K562 (cell line): ENCODE measurements around the gene MGAT5. TPM values are rescaled to one million over a fixed set of nuclear protein-coding genes. Genes with fewer than 3 reads are reported as not detected.
A peak's percentile ranks its signal among the peaks of the same experiment; 100 is the strongest.

Experiments
- ATAC-seq: fragments of 200-7000 bp; cut with Tn5 transposase; 3 replicates; pipeline ENCODE4 v1.9.1; 2020; ENCODE audit warnings: moderate library complexity
- BruUV-seq: library from RNA; stranded (reverse); fragments of 400-500 nt; replicated peaks from 2 replicates; lab custom pipeline; 2021; lab: Mats Ljungman, UMichigan
- CTCF ChIA-PET: fragments of 300-600 bp; formaldehyde crosslinking; extraction: SDS; loops from one replicate; lab custom pipeline; 2021; ENCODE audit warnings: low intra/inter-chr PET ratio; lab: Yijun Ruan, JAX
- POLR2A ChIA-PET: fragments of 300-600, 350-650 bp; sonication (Branson Sonifier 250); formaldehyde crosslinking; extraction: SDS; loops from one replicate; lab custom pipeline; 2021; ENCODE audit warnings: antibody characterized with exemption, inconsistent platforms; lab: Yijun Ruan, JAX
- DNase-seq, 4 experiments: peaks; one replicate each; pipeline versions ENCODE4 v3.0.0 to v3.0.0-alpha.2; 2011 to 2018; ENCODE audit warnings: low spot score in 3 of 4, mixed read lengths in 3 of 4; ENCODE audit errors: extremely low read depth in 1 of 4
- FAIRE-seq: peaks from 2 replicates; lab custom pipeline; 2011; peaks lifted over from hg19 to GRCh38; lab: Jason Lieb, UNC
- H2AFZ ChIP-seq: 2 replicates; pipeline ENCODE4 v1.6.0; 2011; ENCODE audit warnings: low read depth, low read length, control low read depth, inconsistent platforms
- H3K27ac ChIP-seq: fragments of 200-600 bp; 3 replicates; pipeline ENCODE4 v1.8.0; 2011; ENCODE audit warnings: low read depth, mild to moderate bottlenecking, control low read depth, inconsistent platforms, low read length, moderate library complexity, mixed read lengths; ENCODE audit errors: extremely low read depth
- H3K27me3 ChIP-seq, 2 experiments: fragments of 300-600 bp in 1 of 2; 2 replicates in 1 of 2; 3 replicates in 1 of 2; pipeline versions ENCODE4 v1.6.0 to v1.8.0; 2011; ENCODE audit warnings: inconsistent platforms in 2 of 2, low read length in 2 of 2, mild to moderate bottlenecking in 1 of 2, mixed read lengths in 1 of 2, moderate library complexity in 1 of 2; ENCODE audit not compliant: control insufficient read depth in 2 of 2, insufficient read depth in 2 of 2
- H3K36me3 ChIP-seq: fragments of 300-600 bp; 3 replicates; pipeline ENCODE4 v1.8.0; 2011; ENCODE audit warnings: mild to moderate bottlenecking, low read length, inconsistent platforms; ENCODE audit not compliant: control insufficient read depth, insufficient read depth
- H3K4me1 ChIP-seq, 2 experiments: fragments of 200-600 bp in 1 of 2; replicated peaks in 1 of 2; 2 replicates in 1 of 2; 3 replicates in 1 of 2; pipeline versions ENCODE4 v1.5.1 to v1.8.0; 2011; ENCODE audit warnings: inconsistent platforms in 2 of 2, low read length in 2 of 2, mild to moderate bottlenecking in 1 of 2, mixed read lengths in 1 of 2, moderate library complexity in 1 of 2; ENCODE audit not compliant: control insufficient read depth in 2 of 2, insufficient read depth in 2 of 2
- H3K4me2 ChIP-seq: 2 replicates; pipeline ENCODE4 v1.6.1; 2011; ENCODE audit warnings: low read length, control low read depth, inconsistent platforms, mixed read lengths; ENCODE audit not compliant: insufficient read depth
- H3K4me3 ChIP-seq: fragments of 200-600 bp; sonication (generic), shearing (Covaris generic); 2 replicates; pipeline ENCODE4 v1.5.1; 2016; ENCODE audit warnings: control low read depth, inconsistent platforms
- H3K79me2 ChIP-seq: fragments of 200-600 bp; 3 replicates; pipeline ENCODE4 v1.8.0; 2011; ENCODE audit warnings: low read length, inconsistent platforms; ENCODE audit not compliant: control insufficient read depth, insufficient read depth
- H3K9ac ChIP-seq, 2 experiments: 2 replicates each; pipeline versions ENCODE4 v1.6.0 to v1.6.1; 2011; ENCODE audit warnings: low read depth in 2 of 2, low read length in 2 of 2, control low read depth in 1 of 2, inconsistent platforms in 1 of 2, mild to moderate bottlenecking in 1 of 2, mixed read lengths in 1 of 2; ENCODE audit not compliant: insufficient read depth in 1 of 2
- H3K9me1 ChIP-seq: one replicate; pipeline ENCODE4 v1.6.0; 2011; ENCODE audit warnings: inconsistent platforms, mild to moderate bottlenecking, low read length, moderate library complexity; ENCODE audit not compliant: control insufficient read depth, insufficient read depth
- H3K9me3 ChIP-seq: replicated peaks from 2 replicates; pipeline ENCODE4 v1.5.1; 2011; ENCODE audit warnings: low read depth, low read length, inconsistent platforms; ENCODE audit not compliant: control insufficient read depth, insufficient read depth
- H4K20me1 ChIP-seq: replicated peaks from 2 replicates; pipeline ENCODE4 v1.6.1; 2011; ENCODE audit warnings: low read length, inconsistent platforms, mixed read lengths; ENCODE audit not compliant: control insufficient read depth, insufficient read depth
- CBX8 ChIP-seq: fragments of 200-600 bp; sonication (generic); IDR thresholded peaks from 2 replicates; pipeline ENCODE4 v1.6.1; 2012; ENCODE audit warnings: borderline replicate concordance, mixed run types, low read depth, mild to moderate bottlenecking, moderate library complexity, mixed read lengths, low read length, control low read depth, inconsistent platforms; ENCODE audit not compliant: poor library complexity, severe bottlenecking; ENCODE audit errors: extremely low read depth
- POLR3G ChIP-seq: IDR thresholded peaks from 2 replicates; pipeline ENCODE4 v1.6.1; 2011; ENCODE audit not compliant: insufficient read length, insufficient replicate concordance; ENCODE audit errors: extremely low read depth
- PURB ChIP-seq: sonication (generic); formaldehyde crosslinking; IDR thresholded peaks from 2 replicates; pipeline ENCODE4 v1.9.0; 2021; ENCODE audit warnings: low read depth, mild to moderate bottlenecking, missing genetic modification reagents
- SPI1 ChIP-seq: IDR thresholded peaks from 2 replicates; pipeline ENCODE4 v1.6.1; 2011; ENCODE audit warnings: low read depth, low read length, control low read depth, borderline replicate concordance
- ZNF224 ChIP-seq: sonication (generic); formaldehyde crosslinking; IDR thresholded peaks from 2 replicates; pipeline ENCODE4 v1.8.0; 2022; ENCODE audit warnings: mild to moderate bottlenecking, missing genetic modification reagents
- ZNF589 ChIP-seq: fragments of 200-800 bp; sonication (Bioruptor generic); IDR thresholded peaks from 2 replicates; pipeline ENCODE4 v1.6.1; 2016; ENCODE audit warnings: low read depth, missing genetic modification characterization, missing compliant biosample characterization
- WGBS: fragments of 100-300 bp; shearing (Covaris generic); methylation state at CpG from one replicate; pipeline ENCODE4 v1.1.6; 2016; ENCODE audit warnings: low coverage, mixed read lengths; ENCODE audit not compliant: insufficient coverage; ENCODE audit errors: missing lambda C conversion rate; 5-methylcytosine and 5-hydroxymethylcytosine counted together
- in situ Hi-C: fragments of 300-500 bp; cut with MboI; formaldehyde crosslinking; loops from 4 replicates; pipeline ENCODE4 v1.15.0; 2018; ENCODE audit warnings: inconsistent platforms, mixed read lengths
- intact Hi-C: fragments of 100-400 bp; cut with micrococcal nuclease; formaldehyde crosslinking; loops from 2 replicates; pipeline ENCODE4 v1.14.2; 2022
- polyA plus RNA-seq, 8 experiments: library from polyadenylated mRNA; depleted of rRNA in 4 of 8; stranded (reverse) in 5 of 8; unstranded in 3 of 8; fragments of >200 nt; fragmentation: Nextera tagmentation in 2 of 8; fragmentation: Illumina TruSeq in 1 of 8; extraction: Ambion mirVana in 2 of 8; extraction: Trizol in 1 of 8; gene quantifications; 2 replicates each; pipeline versions ENCODE4 v1.2.1 to v1.2.3, GENCODE V29; 2011 to 2014; ENCODE audit warnings: inconsistent platforms in 1 of 8, missing spikeins in 1 of 8
- total RNA-seq, 7 experiments: library from RNA; depleted of rRNA in 6 of 7; stranded (reverse); fragments of >200 nt in 6 of 7; fragmentation: Illumina TruSeq in 2 of 7; extraction: Trizol in 2 of 7; gene quantifications; 2 replicates each; pipeline versions ENCODE4 v1.2.1 to v1.2.3, GENCODE V29; 2011 to 2021; ENCODE audit warnings: low replicate concordance in 1 of 7
- TF ChIP-seq, protein P1 (sequence below): fragments of 200-800 bp; sonication (Bioruptor generic); IDR thresholded peaks from 2 replicates; pipeline ENCODE4 v1.6.1; 2017; ENCODE audit warnings: missing genetic modification characterization, missing compliant biosample characterization

The MGAT5 gene
- total and polyA plus RNA-seq, 9 of the 15 experiments (the other 6 are each of a cell fraction or from before 2014, with no cell fraction given): 1.6 to 18.6 (median 11.1) TPM

DNA sequence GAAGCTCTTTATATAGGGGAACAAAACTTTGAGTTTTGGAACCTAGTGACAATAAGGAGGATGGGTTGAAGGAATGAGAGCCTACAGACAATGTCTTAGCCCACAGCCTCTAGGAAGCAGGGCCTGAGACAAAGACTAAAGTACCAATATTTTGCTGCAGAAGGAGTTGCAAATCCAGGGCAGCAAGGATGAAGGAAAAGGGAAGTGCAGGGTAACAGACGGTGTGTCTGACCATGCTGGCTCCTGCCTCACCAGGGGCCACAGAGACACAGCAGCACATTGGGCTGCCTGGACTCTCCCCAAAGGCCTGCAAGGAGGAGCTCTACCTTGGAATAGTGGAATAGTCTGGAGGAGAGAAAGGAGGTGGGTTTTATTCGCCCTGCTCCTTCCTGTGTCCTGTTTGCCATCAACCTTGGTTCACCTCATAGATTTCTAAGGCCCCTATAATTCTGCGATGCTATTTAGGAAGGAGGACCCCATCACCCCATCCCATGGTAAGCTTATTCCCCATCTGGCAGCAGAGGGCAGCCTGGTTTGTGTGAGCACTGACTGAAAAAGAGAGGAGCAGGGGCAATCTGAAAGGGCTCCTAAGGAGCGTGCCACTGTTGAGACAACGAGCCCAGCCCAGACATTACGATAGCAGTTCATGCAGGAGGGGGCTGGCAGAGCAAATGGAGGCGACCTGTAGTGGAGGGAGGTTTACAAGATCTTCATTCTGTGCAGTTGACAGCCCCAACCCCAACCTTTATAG, 143.4 kb downstream of the MGAT5 start:
- in situ Hi-C loops: no loop called here
- Histone ChIP-seq H3K9ac (no peak overlapping the region), H3K79me2 (no peaks in the 10 kb centered on the region), H3K9me1 (no peaks in the 10 kb centered on the region), H3K4me3 (no peak overlapping the region), H2AFZ (no peak overlapping the region), H3K36me3 (no peaks in the 10 kb centered on the region), H4K20me1 (no peaks in the 10 kb centered on the region), H3K27ac (no peak overlapping the region), H3K4me2 (no peak overlapping the region), H3K9me3 (no peaks in the 10 kb centered on the region), H3K4me1 (peaks cover 0 to 4% of the 10 kb centered on the region in 2 experiments; a peak in 2 of 5 replicates), H3K27me3 (no peaks in the 10 kb centered on the region)
- BruUV-seq: no TSS peak
- ATAC-seq (no peak), DNase-seq (no peak), FAIRE-seq (no peak)
- ChIA-PET CTCF (no interaction called here), POLR2A (interaction anchor here (0.6 kb wide), 1 partner anchor 542 kb away, joined by 4 read pairs; no protein-coding TSS in a partner anchor)
- intact Hi-C loops: no loop called here
- TF ChIP-seq CBX8: no peak
- peak; percentile 53; the same call in 1 of the 2 replicates for TF ChIP-seq SPI1
- TF ChIP-seq POLR3G: no peak
- no peak for TF ChIP-seq ZNF224 (CRISPR knock-in tag)
- no peak for TF ChIP-seq ZNF589 (CRISPR knock-in tag)
- TF ChIP-seq PURB (CRISPR knock-in tag): no peak
- TF ChIP-seq, protein P1, sequence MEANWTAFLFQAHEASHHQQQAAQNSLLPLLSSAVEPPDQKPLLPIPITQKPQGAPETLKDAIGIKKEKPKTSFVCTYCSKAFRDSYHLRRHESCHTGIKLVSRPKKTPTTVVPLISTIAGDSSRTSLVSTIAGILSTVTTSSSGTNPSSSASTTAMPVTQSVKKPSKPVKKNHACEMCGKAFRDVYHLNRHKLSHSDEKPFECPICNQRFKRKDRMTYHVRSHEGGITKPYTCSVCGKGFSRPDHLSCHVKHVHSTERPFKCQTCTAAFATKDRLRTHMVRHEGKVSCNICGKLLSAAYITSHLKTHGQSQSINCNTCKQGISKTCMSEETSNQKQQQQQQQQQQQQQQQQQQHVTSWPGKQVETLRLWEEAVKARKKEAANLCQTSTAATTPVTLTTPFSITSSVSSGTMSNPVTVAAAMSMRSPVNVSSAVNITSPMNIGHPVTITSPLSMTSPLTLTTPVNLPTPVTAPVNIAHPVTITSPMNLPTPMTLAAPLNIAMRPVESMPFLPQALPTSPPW (CRISPR knock-in tag): no peak
- 54% methylated on average over 7 of the region's 7 CpGs for WGBS
